Measurements from ENCODE around the gene LYL1. TPM values are rescaled to one million over a fixed set of nuclear protein-coding genes. Genes with fewer than 3 reads are reported as not detected.

LYL1 gene
- total RNA-seq, 1 donor from 2014 or later, result 0.88 TPM

- peaks cover 16% of the 10 kb centered on the region for H3K4me1 Mint-ChIP-seq
Observed at GRCh38 chr19:13100031-13100588, 2.5 kb downstream of the LYL1 start.

GRCh38 chr19:13099073-13099999, 3.3 kb downstream of the LYL1 start:
- H3K9me3 Mint-ChIP-seq, result peaks cover 3% of the 10 kb centered on the region
- H3K27me3 Mint-ChIP-seq (ENCODE audit: insufficient read depth, low read depth), result peaks cover 58% of the 10 kb centered on the region
- Histone ChIP-seq H2AFZ (replicated peaks) (no peak overlapping the region), H4K20me1 (ENCODE audit: low read depth) (peaks cover 48% of the 10 kb centered on the region), H3K4me3 (peak overlapping the region; percentile 5), H3K79me2 (ENCODE audit: low read depth) (no peaks in the 10 kb centered on the region), H3K27ac (no peak overlapping the region), H3K36me3 (no peaks in the 10 kb centered on the region), H3F3A (ENCODE audit: low read depth) (peaks cover 55% of the 10 kb centered on the region), H3K4me2 (peak overlapping the region; percentile 43), H3K9ac (no peak overlapping the region), H3K27me3 (peaks cover 90% of the 10 kb centered on the region), H3K9me3 (ENCODE audit: low read depth) (no peaks in the 10 kb centered on the region), H3K4me1 (peaks cover 28% of the 10 kb centered on the region)
- H3K4me3 Mint-ChIP-seq, result no peak overlapping the region
- TF ChIP-seq EZH2phosphoT487 (IDR thresholded peaks at IDR 0.05), result peak; percentile 98
- TF ChIP-seq EZH2 (IDR thresholded peaks at IDR 0.05), result peak; percentile 99
- TF ChIP-seq CTCF (IDR thresholded peaks at IDR 0.05), result no peak
- DNase-seq (ENCODE audit: low spot score), result peak; percentile 65
- H3K36me3 Mint-ChIP-seq, result no peaks in the 10 kb centered on the region
- no peak overlapping the region for H3K27ac Mint-ChIP-seq
- peaks cover 22% of the 10 kb centered on the region for H3K4me1 Mint-ChIP-seq

More at GRCh38 chr19:13100031-13100588, 2.5 kb downstream of the LYL1 start:
- TF ChIP-seq CTCF (IDR thresholded peaks at IDR 0.05) (no peak), EZH2 (IDR thresholded peaks at IDR 0.05) (no peak), EZH2phosphoT487 (IDR thresholded peaks at IDR 0.05) (no peak)
- no peak overlapping the region for H3K27ac ChIP-seq
- H3K4me1 ChIP-seq, result peaks cover 20% of the 10 kb centered on the region
- Mint-ChIP-seq H3K27ac (no peak overlapping the region), H3K9me3 (peaks cover 3% of the 10 kb centered on the region), H3K4me3 (peak overlapping the region; percentile 48), H3K36me3 (no peaks in the 10 kb centered on the region), H3K27me3 (ENCODE audit: insufficient read depth, low read depth) (peaks cover 52% of the 10 kb centered on the region)
- H4K20me1 ChIP-seq (ENCODE audit: low read depth), result peaks cover 54% of the 10 kb centered on the region
- peaks cover 50% of the 10 kb centered on the region for H3F3A ChIP-seq (ENCODE audit: low read depth)
- H3K9ac ChIP-seq, result no peak overlapping the region
- H3K79me2 ChIP-seq (ENCODE audit: low read depth), result no peaks in the 10 kb centered on the region
- H2AFZ ChIP-seq (replicated peaks), result no peak overlapping the region
- DNase-seq (ENCODE audit: low spot score), result no peak
- H3K36me3 ChIP-seq, result no peaks in the 10 kb centered on the region
- H3K4me2 ChIP-seq, result no peak overlapping the region
- H3K27me3 ChIP-seq, result peaks cover 82% of the 10 kb centered on the region
- H3K9me3 ChIP-seq (ENCODE audit: low read depth), result no peaks in the 10 kb centered on the region
- H3K4me3 ChIP-seq, result no peak overlapping the region

GRCh38 chr19:13098277-13099072, 4.2 kb downstream of the LYL1 start:
- Histone ChIP-seq H3K36me3 (no peaks in the 10 kb centered on the region), H3K9ac (no peak overlapping the region)
- TF ChIP-seq EZH2 (IDR thresholded peaks at IDR 0.05), result no peak
- no peak for TF ChIP-seq CTCF (IDR thresholded peaks at IDR 0.05)
- no peak for TF ChIP-seq EZH2phosphoT487 (IDR thresholded peaks at IDR 0.05)

More at GRCh38 chr19:13098277-13099072, 4.2 kb downstream of the LYL1 start:
- no peak overlapping the region for H3K27ac Mint-ChIP-seq
- peaks cover 96% of the 10 kb centered on the region for H3K27me3 ChIP-seq
- peaks cover 30% of the 10 kb centered on the region for H3K4me1 Mint-ChIP-seq
- no peaks in the 10 kb centered on the region for H3K79me2 ChIP-seq (ENCODE audit: low read depth)
- peaks cover 45% of the 10 kb centered on the region for H4K20me1 ChIP-seq (ENCODE audit: low read depth)
- H3K27ac ChIP-seq, result no peak overlapping the region
- H3K9me3 Mint-ChIP-seq, result peaks cover 3% of the 10 kb centered on the region
- H3K4me3 Mint-ChIP-seq, result no peak overlapping the region
- no peak overlapping the region for H2AFZ ChIP-seq (replicated peaks)
- no peak overlapping the region for H3K4me3 ChIP-seq
- peak overlapping the region; percentile 35 for H3K4me2 ChIP-seq
- peaks cover 33% of the 10 kb centered on the region for H3K4me1 ChIP-seq
- peaks cover 57% of the 10 kb centered on the region for H3F3A ChIP-seq (ENCODE audit: low read depth)
- H3K36me3 Mint-ChIP-seq, result no peaks in the 10 kb centered on the region
- DNase-seq (ENCODE audit: low spot score), result peak; percentile 42
- H3K27me3 Mint-ChIP-seq (ENCODE audit: insufficient read depth, low read depth), result peaks cover 66% of the 10 kb centered on the region
- no peaks in the 10 kb centered on the region for H3K9me3 ChIP-seq (ENCODE audit: low read depth)
